ENCODE results near the gene KRTAP29-1.

Gene KRTAP29-1

DNA sequence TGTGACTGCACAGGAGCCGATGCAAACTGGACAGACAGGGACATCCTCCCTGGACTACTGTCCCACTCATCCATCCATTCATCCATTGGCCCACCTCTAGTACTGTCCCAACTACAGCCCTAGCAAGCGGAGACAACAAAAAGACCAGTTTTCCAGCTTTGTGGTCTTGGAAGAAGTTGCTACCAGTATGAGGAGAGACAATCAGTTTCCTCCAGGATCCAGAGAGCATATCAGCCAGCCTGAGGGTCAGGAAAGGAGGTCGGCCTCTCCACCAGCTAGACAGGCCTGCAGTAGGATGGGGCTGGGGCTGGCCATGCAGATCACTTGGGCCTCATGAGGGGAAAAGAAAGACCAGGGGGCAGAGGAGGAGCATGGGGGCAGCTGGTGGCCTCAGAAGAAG, 31.2 kb upstream of the KRTAP29-1 start:
- TF ChIP-seq, protein P1, sequence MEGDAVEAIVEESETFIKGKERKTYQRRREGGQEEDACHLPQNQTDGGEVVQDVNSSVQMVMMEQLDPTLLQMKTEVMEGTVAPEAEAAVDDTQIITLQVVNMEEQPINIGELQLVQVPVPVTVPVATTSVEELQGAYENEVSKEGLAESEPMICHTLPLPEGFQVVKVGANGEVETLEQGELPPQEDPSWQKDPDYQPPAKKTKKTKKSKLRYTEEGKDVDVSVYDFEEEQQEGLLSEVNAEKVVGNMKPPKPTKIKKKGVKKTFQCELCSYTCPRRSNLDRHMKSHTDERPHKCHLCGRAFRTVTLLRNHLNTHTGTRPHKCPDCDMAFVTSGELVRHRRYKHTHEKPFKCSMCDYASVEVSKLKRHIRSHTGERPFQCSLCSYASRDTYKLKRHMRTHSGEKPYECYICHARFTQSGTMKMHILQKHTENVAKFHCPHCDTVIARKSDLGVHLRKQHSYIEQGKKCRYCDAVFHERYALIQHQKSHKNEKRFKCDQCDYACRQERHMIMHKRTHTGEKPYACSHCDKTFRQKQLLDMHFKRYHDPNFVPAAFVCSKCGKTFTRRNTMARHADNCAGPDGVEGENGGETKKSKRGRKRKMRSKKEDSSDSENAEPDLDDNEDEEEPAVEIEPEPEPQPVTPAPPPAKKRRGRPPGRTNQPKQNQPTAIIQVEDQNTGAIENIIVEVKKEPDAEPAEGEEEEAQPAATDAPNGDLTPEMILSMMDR (IDR thresholded peaks at IDR 0.05), result no peak
- no peak for TF ChIP-seq ZFX (IDR thresholded peaks at IDR 0.05; ENCODE audit: borderline replicate concordance)

DNA sequence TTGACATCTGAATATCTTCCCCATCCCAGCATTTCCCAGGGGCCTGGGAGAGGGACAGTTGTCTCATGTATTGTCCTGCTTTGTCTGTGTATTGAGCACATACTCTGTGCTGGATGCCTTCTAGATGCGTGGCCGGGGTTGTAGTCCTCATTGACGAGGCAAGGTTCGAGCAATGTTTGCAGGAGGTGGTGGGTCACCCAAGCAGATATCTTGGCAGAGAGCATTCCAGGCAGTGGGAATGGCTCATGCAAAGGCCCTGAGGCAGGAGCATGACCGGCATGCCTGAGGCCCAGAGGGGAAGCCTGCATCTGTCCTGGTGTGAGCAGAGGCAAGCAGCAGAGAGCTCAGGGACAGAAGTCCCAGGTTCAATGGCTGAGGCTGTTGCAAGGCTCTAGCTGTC, 30.4 kb upstream of the KRTAP29-1 start:
- no peak overlapping the region for H3K27ac ChIP-seq
- TF ChIP-seq, protein P1 (IDR thresholded peaks at IDR 0.05), result no peak
- no peak for TF ChIP-seq ZFX (IDR thresholded peaks at IDR 0.05; ENCODE audit: borderline replicate concordance)

More for the DNA sequence above, 31.2 kb upstream of the KRTAP29-1 start:
- H3K27ac ChIP-seq, result no peak overlapping the region

DNA sequence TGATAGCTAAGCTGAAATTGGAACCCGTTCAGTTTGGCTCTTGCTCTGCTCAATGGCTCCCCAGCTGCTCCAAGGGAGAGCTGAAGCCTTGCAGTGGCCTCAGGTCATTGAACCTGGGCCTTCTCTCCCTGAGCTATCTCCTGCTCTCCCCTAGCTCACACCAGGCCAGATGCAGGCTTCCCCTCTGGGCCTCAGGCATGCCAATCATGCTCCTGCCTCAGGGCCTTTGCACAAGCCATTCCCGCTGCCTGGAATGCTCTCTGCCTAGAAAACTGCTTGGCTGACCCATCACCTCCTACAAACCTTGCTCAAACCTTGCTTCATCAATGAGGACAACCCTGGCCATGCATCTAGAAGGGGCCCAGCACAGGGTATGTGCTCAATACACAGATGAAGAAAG, 29.6 kb upstream of the KRTAP29-1 start:
- no peak for TF ChIP-seq ZFX (IDR thresholded peaks at IDR 0.05; ENCODE audit: borderline replicate concordance)
- TF ChIP-seq, protein P1 (IDR thresholded peaks at IDR 0.05), result no peak
- H3K27ac ChIP-seq, result no peak overlapping the region

DNA sequence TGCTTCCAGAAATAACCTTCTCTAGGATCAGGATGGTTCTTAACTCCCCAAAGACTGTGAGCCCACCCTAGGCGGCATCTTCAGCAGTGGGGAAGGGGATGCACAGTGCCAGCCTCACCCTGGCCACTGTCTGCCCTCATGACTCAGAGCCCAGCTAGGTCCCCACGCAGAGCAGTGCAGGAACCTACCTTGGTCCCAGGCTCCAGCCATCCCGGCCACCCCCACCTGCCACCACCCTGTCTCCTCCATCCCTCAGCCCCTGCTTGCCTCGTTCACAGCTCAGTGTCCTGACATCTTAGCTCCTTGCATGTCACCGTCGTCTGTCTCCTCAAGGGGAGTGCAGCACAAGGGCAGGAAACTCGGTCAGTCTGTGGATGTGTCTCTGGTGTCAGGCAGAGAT, 29.0 kb upstream of the KRTAP29-1 start:
- H3K27ac ChIP-seq, result no peak overlapping the region
- TF ChIP-seq, protein P1 (IDR thresholded peaks at IDR 0.05), result no peak

DNA sequence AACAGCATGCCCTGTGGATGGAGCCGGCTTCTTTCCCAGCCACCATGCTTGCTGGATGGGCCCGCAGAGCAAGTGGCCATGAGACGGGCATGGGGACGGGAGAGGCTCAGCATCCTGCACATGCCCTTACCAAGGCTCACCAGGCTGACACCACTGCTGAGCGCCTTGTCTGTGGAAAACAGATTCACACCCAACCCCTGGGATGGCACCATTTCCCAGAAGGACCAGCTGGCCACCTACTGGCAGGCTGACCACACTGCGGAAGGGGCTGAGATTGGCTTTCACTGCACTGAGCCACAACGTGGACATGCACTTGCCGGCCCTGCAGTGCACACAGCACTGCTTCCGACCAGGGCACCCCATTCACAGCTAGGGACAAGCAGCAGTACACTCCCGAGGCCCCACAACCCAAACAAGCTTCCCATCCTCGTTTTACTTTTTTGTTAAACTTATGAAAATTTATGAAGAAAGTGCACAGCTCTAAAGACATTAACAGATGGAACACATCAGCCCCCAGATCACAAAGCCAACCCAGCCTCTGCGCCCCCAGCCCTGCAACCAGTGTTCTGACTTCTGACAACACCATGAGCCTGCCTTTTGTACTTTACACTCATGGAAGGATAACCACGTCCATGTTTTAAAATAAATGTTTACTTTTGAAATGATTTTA, 26.8 kb upstream of the KRTAP29-1 start:
- TF ChIP-seq, protein P1 (IDR thresholded peaks at IDR 0.05), result peak; percentile 77
- TF ChIP-seq ZFX (IDR thresholded peaks at IDR 0.05; ENCODE audit: borderline replicate concordance), result no peak
- no peak overlapping the region for H3K27ac ChIP-seq

DNA sequence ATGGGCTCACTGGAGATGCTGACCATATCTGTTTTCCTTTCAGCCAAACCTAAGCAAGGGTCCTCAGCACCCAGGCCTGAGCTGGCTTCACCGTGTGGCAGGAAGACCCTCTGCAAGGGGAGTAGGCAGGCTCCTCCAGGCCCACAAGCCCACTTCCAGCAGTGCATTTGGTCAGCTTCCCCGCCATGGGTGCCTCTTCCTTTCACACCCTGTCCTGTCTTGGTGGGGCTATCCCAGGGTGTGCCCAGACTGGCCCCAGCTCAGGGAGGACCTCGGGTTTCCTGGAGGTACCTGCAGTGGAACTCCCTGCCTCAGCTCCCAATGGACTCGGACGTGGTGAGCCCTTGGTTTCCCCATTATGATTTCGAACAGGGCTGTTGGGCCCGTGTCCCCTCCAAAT, 25.6 kb upstream of the KRTAP29-1 start:
- TF ChIP-seq ZFX (IDR thresholded peaks at IDR 0.05; ENCODE audit: borderline replicate concordance), result no peak
- TF ChIP-seq, protein P1 (IDR thresholded peaks at IDR 0.05), result no peak
- H3K27ac ChIP-seq, result no peak overlapping the region

DNA sequence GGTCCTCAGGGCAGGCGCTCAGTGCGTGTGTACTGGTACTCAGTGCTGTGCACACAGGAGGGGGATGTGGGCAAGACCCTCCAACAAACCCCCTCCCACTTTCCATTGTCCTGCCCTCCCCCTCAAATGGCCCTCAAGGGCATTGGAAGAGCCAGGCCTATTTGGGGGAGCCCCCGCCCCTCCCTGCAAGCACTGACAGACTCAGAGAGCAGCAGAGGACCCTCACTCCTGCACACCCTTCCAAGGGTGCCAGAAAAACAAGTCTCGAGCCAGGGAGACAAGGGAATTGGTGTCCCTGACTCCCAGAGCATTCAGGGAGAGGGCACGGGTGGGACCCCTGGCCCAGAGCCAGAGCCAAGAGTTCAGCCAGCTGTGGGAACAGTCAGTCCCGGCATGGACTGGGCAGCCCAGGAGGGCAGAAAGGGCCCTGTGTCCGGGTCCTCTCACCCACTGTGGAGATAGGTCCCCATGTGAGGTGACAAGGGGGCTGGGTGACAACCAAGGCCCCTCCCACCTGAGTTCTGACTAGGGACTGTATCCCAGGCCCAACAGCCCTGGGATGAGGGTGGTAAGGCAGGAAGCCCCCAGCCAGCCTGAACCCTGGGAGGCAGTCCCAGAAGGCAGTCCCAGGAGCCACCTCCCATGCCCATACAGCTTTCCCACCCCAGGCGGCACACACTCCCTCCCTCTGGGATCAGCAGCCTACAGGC, 24.9 kb upstream of the KRTAP29-1 start:
- TF ChIP-seq, protein P1 (IDR thresholded peaks at IDR 0.05), result no peak
- TF ChIP-seq ZFX (IDR thresholded peaks at IDR 0.05; ENCODE audit: borderline replicate concordance), result no peak
- no peak overlapping the region for H3K27ac ChIP-seq
